Posterior vena cava (tissue), 2 donors: ENCODE data around the gene C22orf39. TPM values are rescaled to one million over a fixed set of nuclear protein-coding genes. Genes with fewer than 3 reads are reported as not detected.

ENCODE experiments used
- DNase-seq: peaks from one replicate; pipeline ENCODE4 v3.0.0-alpha.2; 2020; ENCODE audit warnings: low spot score
- intact Hi-C, 2 donors: fragments of 100-400 bp; cut with DNase I; formaldehyde crosslinking; loops; one replicate each; pipeline versions ENCODE4 v1.14.1 to v1.14.2; 2022 to 2023
- long read RNA-seq, 2 donors: library from polyadenylated mRNA; unstranded; transcript quantifications; one replicate each; pipeline ENCODE4 v2.0.0, GENCODE V29; 2020 to 2021
- total RNA-seq, 2 donors: library from RNA; stranded (reverse); fragmentation: NEBNext Ultra II Directional; extraction: Animal tissue kit (Norgen Biotek cat#: 25700); gene quantifications; one replicate each; pipeline ENCODE4 v1.2.1, GENCODE V29; 2021
- donor health status: DM: yes; HTN: yes; CAD: no.
- donor health status: DM: yes; HTN: yes; CAD: no.

Gene C22orf39
- total RNA-seq, result 10 to 100 TPM; 32.5 to 34.6 TPM
- long read RNA-seq, donor 1, transcript C22orf39-202 (3 exons, 3,350 nt), result major isoform, 19 of 30 reads
- long read RNA-seq, donor 1, partial matches to known transcripts, result 1 of 30 reads
- long read RNA-seq, donor 1, other reads (novel, unspliced or antisense), result 8 of 30 reads
- long read RNA-seq, donor 2, transcript C22orf39-202 (3 exons, 3,350 nt), result major isoform, 48 of 88 reads
- long read RNA-seq, donor 2, transcript C22orf39-203 (3 exons, 1,005 nt), result minor isoform, 6 of 88 reads
- long read RNA-seq, donor 2, partial matches to known transcripts, result 18 of 88 reads
- long read RNA-seq, donor 2, other reads (novel, unspliced or antisense), result 16 of 88 reads

- intact Hi-C loops, result no loop called here
- peak; percentile 95 for DNase-seq
Observed at GRCh38 chr22:19447330-19448075, at the start of gene C22orf39. C22orf39 (minus strand) TSS chr22:19447711; CDS start chr22:19447688, 23 bp downstream.

GRCh38 chr22:19497245-19497644 is 49.7 kb upstream of the C22orf39 start:
- DNase-seq, result no peak
- intact Hi-C loops, result loop anchor here in 1 of 2 donors (10.0 kb wide), 1 partner anchor 58 kb away; no protein-coding TSS in a partner anchor

GRCh38 chr22:19496324-19496630 is 48.8 kb upstream of the C22orf39 start:
- intact Hi-C loops, result loop anchor here in 1 of 2 donors (10.0 kb wide), 1 partner anchor 59 kb away; no protein-coding TSS in a partner anchor
- DNase-seq, result no peak

- intact Hi-C loops, result loop anchor here in 1 of 2 donors (10.0 kb wide), 1 partner anchor 59 kb away; no protein-coding TSS in a partner anchor
- no peak for DNase-seq
Observed at GRCh38 chr22:19495562-19496323, 48.2 kb upstream of the C22orf39 start.

- no peak for DNase-seq
- intact Hi-C loops, result loop anchor here in 1 of 2 donors (10.0 kb wide), 1 partner anchor 60 kb away; no protein-coding TSS in a partner anchor
Observed at GRCh38 chr22:19494676-19495173, 47.2 kb upstream of the C22orf39 start.

- DNase-seq, result no peak
- intact Hi-C loops, result loop anchor here in 1 of 2 donors (10.0 kb wide), 1 partner anchor 61 kb away; no protein-coding TSS in a partner anchor
Observed at GRCh38 chr22:19494001-19494560, 46.6 kb upstream of the C22orf39 start.

GRCh38 chr22:19492504-19493174 is 45.1 kb upstream of the C22orf39 start:
- intact Hi-C loops, result loop anchor here in 1 of 2 donors (10.0 kb wide), 1 partner anchor 62 kb away; no protein-coding TSS in a partner anchor
- DNase-seq, result no peak

GRCh38 chr22:19490628-19491230 is 43.2 kb upstream of the C22orf39 start:
- DNase-seq, result no peak
- intact Hi-C loops, result loop anchor here in 1 of 2 donors (10.0 kb wide), 1 partner anchor 64 kb away; no protein-coding TSS in a partner anchor

GRCh38 chr22:19488884-19489843 is 41.7 kb upstream of the C22orf39 start:
- intact Hi-C loops, result no loop called here

GRCh38 chr22:19488285-19488684 is 40.8 kb upstream of the C22orf39 start:
- intact Hi-C loops, result no loop called here
- no peak for DNase-seq

More at GRCh38 chr22:19488884-19489843, 41.7 kb upstream of the C22orf39 start:
- DNase-seq, result no peak

- intact Hi-C loops, result no loop called here
- no peak for DNase-seq
Observed at GRCh38 chr22:19483481-19484244, 36.2 kb upstream of the C22orf39 start.

- intact Hi-C loops, result no loop called here
- no peak for DNase-seq
Observed at GRCh38 chr22:19482297-19482696, 34.8 kb upstream of the C22orf39 start.

GRCh38 chr22:19480789-19481188 is 33.3 kb upstream of the C22orf39 start:
- intact Hi-C loops, result no loop called here
- no peak for DNase-seq

- no peak for DNase-seq
- intact Hi-C loops, result no loop called here
Observed at GRCh38 chr22:19480173-19480568, 32.7 kb upstream of the C22orf39 start.

GRCh38 chr22:19479355-19480172 is 32.1 kb upstream of the C22orf39 start, which contains the start of gene CDC45:
CDC45 (plus strand) TSS chr22:19479920; CDS start chr22:19479969, 49 bp downstream.
- DNase-seq, result peak; percentile 98
- intact Hi-C loops, result no loop called here
